Prostate gland (tissue), 2 donors: Measurements from ENCODE around the gene SCMH1. TPM values are rescaled to one million over a fixed set of nuclear protein-coding genes. Genes with fewer than 3 reads are reported as not detected.
"Not testable (repeated sequence)": the region's sequence is repeated elsewhere in the genome, so short reads cannot be mapped to it uniquely, and the experiment has no call there.

Source experiments
- DNase-seq: peaks from one replicate; pipeline ENCODE4 v3.0.0-alpha.2; 2019; ENCODE audit warnings: low spot score
- H3K27ac ChIP-seq, 2 donors: fragments of 200-600 bp; sonication (generic); 2 replicates each; pipeline ENCODE4 v1.5.1; 2017 to 2019
- H3K27me3 ChIP-seq: fragments of 200-600 bp; sonication (generic); replicated peaks from 2 replicates; pipeline ENCODE4 v1.5.1; 2019; ENCODE audit not compliant: insufficient read depth
- H3K36me3 ChIP-seq, 2 donors: fragments of 200-600 bp; sonication (generic); 1 replicate in 1 of 2; 2 replicates in 1 of 2; pipeline versions ENCODE4 v1.5.1 to v1.8.1; 2017 to 2019
- H3K4me1 ChIP-seq: fragments of 200-600 bp; sonication (generic); replicated peaks from 2 replicates; pipeline ENCODE4 v1.5.1; 2019
- H3K4me3 ChIP-seq, 2 donors: fragments of 200-600 bp; sonication (generic); 2 replicates each; pipeline ENCODE4 v1.5.1; 2017 to 2019
- H3K9me3 ChIP-seq: fragments of 200-600 bp; sonication (generic); 2 replicates; pipeline ENCODE4 v1.5.1; 2017
- POLR2A ChIP-seq: fragments of 450-650 bp; IDR thresholded peaks from one replicate; pipeline ENCODE4 v1.6.1; 2016; ENCODE audit warnings: antibody characterized with exemption, mild to moderate bottlenecking
- POLR2AphosphoS5 ChIP-seq: sonication (generic); formaldehyde crosslinking; IDR thresholded peaks from one replicate; pipeline ENCODE4 v1.6.1; 2017; ENCODE audit warnings: antibody characterized with exemption
- WGBS: methylation state at CpG from one replicate; pipeline ENCODE4 v1.1.5; 2018; 5-methylcytosine and 5-hydroxymethylcytosine counted together
- intact Hi-C: fragments of 100-400 bp; cut with DNase I; formaldehyde crosslinking; loops from one replicate; pipeline ENCODE4 v1.14.2; 2022
- total RNA-seq, 2 donors: library from RNA; depleted of rRNA; stranded (reverse); fragments of >200 nt; gene quantifications; one replicate each; pipeline ENCODE4 v1.1.0, GENCODE V29; 2016
- TF ChIP-seq, protein P1 (sequence below), 4 experiments: fragments of 200-600 bp in 2 of 4; fragments of 450-650 bp in 2 of 4; sonication (generic) in 2 of 4; IDR thresholded peaks; 1 replicate in 3 of 4; 2 replicates in 1 of 4; pipeline ENCODE4 v1.5.1; 2016 to 2019; ENCODE audit warnings: antibody characterized with exemption in 4 of 4, mild to moderate bottlenecking in 2 of 4, moderate library complexity in 2 of 4

The SCMH1 gene
- total RNA-seq, 2 donors from 2014 or later = 49.0 to 62.7 TPM

DNA sequence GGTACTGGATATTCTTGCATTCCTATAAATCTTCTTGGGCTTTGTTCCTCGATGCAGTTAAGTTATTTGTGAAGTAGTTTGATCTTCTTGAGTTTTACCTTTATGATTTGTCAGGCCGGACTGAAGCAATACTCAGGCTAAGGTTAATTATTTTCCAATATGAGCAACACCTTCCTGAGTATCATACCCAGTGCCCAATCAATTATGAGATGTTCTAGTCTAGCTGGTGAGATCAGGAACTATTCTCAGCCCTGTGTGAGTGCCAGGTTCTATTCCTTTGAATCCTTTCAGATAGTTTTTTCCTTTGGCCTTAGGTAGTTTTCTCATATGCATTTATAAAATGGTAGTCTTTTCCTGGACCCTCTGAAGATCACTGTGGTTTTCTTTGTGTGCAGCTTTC lies 92.5 kb downstream of the SCMH1 start:
- intact Hi-C loops = no loop called here
- DNase-seq = no peak
- Histone ChIP-seq H3K4me1 (no peaks in the 10 kb centered on the region), H3K27me3 (no peaks in the 10 kb centered on the region), H3K9me3 (no peaks in the 10 kb centered on the region), H3K27ac (no peak overlapping the region), H3K4me3 (no peak overlapping the region), H3K36me3 (peaks cover 0 to 4% of the 10 kb centered on the region in 2 donors)
- 74% methylated on average over 2 of the region's 2 CpGs for WGBS
- TF ChIP-seq, protein P1, sequence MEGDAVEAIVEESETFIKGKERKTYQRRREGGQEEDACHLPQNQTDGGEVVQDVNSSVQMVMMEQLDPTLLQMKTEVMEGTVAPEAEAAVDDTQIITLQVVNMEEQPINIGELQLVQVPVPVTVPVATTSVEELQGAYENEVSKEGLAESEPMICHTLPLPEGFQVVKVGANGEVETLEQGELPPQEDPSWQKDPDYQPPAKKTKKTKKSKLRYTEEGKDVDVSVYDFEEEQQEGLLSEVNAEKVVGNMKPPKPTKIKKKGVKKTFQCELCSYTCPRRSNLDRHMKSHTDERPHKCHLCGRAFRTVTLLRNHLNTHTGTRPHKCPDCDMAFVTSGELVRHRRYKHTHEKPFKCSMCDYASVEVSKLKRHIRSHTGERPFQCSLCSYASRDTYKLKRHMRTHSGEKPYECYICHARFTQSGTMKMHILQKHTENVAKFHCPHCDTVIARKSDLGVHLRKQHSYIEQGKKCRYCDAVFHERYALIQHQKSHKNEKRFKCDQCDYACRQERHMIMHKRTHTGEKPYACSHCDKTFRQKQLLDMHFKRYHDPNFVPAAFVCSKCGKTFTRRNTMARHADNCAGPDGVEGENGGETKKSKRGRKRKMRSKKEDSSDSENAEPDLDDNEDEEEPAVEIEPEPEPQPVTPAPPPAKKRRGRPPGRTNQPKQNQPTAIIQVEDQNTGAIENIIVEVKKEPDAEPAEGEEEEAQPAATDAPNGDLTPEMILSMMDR (IDR thresholded peaks at IDR 0.05) = no peak
- no peak for TF ChIP-seq POLR2A
- no peak for TF ChIP-seq POLR2AphosphoS5

DNA sequence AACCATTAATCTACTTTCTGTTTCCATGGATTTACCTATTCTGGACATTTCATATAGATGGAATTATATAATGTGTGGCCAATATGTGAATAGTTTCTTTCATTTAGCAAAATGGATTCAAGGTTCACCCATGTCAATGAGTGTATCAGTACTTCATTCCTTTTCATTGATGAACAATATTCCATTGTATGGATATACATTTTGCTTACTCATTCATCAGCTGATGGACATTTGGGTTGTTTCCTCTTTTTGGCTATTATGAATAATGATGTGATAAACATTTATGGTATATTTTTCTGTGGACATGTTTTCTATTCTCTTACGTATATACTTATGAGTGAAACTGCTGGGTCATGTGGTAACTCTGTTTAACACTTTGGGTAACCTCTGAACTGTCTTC lies 97.8 kb downstream of the SCMH1 start:
- intact Hi-C loops = no loop called here

DNA sequence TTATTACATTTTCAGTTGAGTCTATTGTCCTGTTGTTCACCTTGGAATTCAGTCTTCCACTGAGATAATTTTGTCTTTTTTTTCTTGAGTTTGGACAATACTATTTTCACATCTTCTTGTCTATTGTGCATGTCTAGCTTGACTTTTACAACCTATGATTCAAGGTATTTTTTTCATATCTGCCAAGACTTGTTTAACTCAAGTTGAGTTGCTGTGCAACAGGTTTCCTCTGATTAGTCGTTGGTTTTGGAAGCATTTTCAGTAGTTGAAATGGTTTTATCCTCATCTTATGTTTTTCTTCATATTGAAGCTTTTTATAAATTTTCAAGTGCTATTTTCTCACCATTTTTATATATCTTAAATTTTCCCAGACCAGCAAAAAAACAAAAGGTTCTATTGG lies 103.6 kb downstream of the SCMH1 start:
- no peak for DNase-seq
- peaks cover 0 to 10% of the 10 kb centered on the region in 2 donors for H3K36me3 ChIP-seq
- TF ChIP-seq, protein P1 (IDR thresholded peaks at IDR 0.05) = no peak
- TF ChIP-seq POLR2AphosphoS5 (no peak), POLR2A (no peak)
- H3K4me1 ChIP-seq = no peaks in the 10 kb centered on the region
- H3K4me3 ChIP-seq = no peak overlapping the region
- no peak overlapping the region for H3K27ac ChIP-seq
- no peaks in the 10 kb centered on the region for H3K27me3 ChIP-seq
- 63% methylated on average over 1 of the region's 1 CpG for WGBS
- intact Hi-C loops = no loop called here
- H3K9me3 ChIP-seq = no peaks in the 10 kb centered on the region

More for the DNA sequence above, 97.8 kb downstream of the SCMH1 start:
- Histone ChIP-seq H3K27ac (no peak overlapping the region), H3K36me3 (peaks cover 0 to 10% of the 10 kb centered on the region in 2 donors), H3K4me1 (no peaks in the 10 kb centered on the region), H3K9me3 (no peaks in the 10 kb centered on the region), H3K27me3 (no peaks in the 10 kb centered on the region), H3K4me3 (no peak overlapping the region)
- TF ChIP-seq POLR2A (no peak), POLR2AphosphoS5 (no peak)
- TF ChIP-seq, protein P1 (IDR thresholded peaks at IDR 0.05) = no peak
- WGBS = 91% methylated on average over 1 of the region's 1 CpG
- no peak for DNase-seq

DNA sequence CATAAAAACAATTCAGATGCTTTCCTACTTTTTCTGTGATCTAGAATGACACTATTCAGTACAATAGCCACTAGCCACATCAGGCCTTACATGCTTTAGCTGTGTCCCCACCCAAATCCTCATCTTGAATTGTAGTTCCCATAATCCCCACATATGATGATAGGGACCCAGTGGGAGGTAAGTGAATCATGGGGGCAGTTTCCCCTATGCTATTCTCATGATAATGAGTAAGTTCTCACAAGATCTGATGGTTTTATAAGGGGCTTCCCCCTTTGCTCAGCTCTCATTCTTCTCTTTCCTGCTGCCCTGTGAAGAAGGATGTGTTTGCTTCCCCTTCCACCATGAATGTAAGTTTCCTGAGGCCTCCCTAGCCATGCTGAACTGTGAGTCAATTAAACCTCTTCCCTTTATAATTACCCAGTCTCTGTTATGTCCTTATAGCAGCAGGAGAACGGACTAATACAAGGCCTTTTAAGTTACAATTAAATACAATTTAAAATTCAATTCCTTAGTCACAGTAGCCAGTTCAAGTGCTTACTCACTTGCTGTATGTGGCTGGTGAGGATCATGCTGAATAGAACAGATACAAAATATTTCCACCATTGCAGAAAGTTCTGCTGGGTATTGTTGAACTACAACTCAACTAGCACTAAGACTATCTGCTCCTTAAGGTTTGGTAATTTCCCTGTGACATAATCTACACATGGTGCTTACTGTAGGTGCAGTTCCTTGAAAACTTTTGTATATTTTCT lies 106.7 kb downstream of the SCMH1 start:
- no peak for DNase-seq
- Histone ChIP-seq H3K9me3 (no peaks in the 10 kb centered on the region), H3K4me1 (no peaks in the 10 kb centered on the region), H3K36me3 (no peaks in the 10 kb centered on the region), H3K27ac (no peak overlapping the region), H3K27me3 (no peaks in the 10 kb centered on the region), H3K4me3 (no peak overlapping the region)
- intact Hi-C loops = no loop called here
- TF ChIP-seq POLR2AphosphoS5 (no peak), POLR2A (no peak)
- TF ChIP-seq, protein P1 (IDR thresholded peaks at IDR 0.05) = no peak
- WGBS = 100% methylated on average over 1 of the region's 1 CpG

DNA sequence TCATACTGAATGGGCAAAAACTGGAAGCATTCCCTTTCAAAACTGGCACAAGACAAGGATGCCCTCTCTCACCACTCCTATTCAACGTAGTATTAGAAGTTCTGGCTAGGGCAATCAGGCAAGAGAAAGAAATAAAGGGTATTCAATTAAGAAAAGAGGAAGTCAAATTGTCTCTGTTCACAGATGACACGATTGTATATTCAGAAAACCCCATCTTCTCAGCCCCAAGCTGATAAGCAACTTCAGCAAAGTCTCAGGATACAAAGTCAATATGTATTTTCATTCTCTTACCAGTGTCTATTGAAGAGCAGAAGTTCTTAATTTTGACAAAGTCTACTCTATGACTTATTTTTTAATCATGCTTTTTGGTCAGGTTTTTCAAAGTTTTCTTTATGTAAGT lies 107.8 kb downstream of the SCMH1 start:
- H3K27ac ChIP-seq, H3K9me3 ChIP-seq, H3K36me3 ChIP-seq, DNase-seq, H3K27me3 ChIP-seq, H3K4me3 ChIP-seq, H3K4me1 ChIP-seq, intact Hi-C loops: not testable (repeated sequence)
- whole genome bisulfite sequencing = 94% methylated on average over 2 of the region's 2 CpGs
